Right kidney (tissue), 1 donor: ENCODE measurements around the gene CRYBG1.

ENCODE experiments used
- DNase-seq: peaks from one replicate; pipeline ENCODE4 v3.0.0-alpha.2; 2016

CRYBG1 gene

DNA sequence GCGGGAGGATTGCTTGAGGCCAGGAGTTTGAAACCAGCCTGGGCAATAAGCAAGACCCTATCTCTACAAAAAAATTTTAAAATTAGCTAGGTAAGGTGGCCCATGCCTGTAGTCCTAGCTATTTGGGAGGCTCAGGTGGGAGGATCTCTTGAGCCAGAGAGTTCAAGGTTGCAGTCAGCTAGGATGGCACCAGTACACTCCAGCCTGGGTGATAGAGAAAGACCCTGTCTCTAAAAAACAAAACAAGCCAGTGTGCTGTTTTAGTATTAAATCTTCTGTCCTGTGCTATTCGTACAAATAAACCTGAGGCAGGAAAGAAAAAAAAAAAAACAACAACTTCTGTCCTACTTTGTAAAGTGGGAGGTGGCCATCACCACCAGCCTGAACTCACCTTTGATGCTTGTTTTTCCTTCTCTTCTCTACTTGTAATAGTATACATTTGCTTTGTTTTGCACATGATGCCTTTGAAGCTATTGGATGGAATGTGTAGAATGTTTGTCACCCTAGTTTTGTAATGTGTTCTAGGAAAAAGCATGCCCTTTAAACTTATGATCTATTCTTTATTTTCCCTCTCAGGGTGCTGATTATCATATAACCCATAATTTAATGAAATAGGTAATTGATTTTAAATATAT lies 102.5 kb downstream of the CRYBG1 start:
- DNase-seq, result no peak

DNA sequence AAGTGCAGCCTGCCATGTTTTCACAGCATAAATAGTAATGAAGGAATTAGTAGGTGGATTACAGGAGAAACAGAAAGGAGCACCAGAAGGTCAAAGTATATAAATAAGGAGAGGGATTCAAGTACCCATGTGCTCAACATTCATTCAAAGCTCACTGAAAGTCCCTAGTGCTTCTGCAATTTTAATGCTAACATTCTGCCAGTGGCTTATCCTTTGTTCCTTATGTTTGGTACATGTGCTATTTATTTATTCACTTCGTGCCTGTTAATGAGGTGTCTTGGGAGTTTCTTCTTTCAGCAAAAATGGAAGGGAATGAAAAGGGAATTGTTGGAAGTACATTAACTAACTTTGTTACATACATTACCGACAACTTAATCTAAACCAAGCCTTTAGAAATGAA lies 105.7 kb downstream of the CRYBG1 start:
- no peak for DNase-seq

DNA sequence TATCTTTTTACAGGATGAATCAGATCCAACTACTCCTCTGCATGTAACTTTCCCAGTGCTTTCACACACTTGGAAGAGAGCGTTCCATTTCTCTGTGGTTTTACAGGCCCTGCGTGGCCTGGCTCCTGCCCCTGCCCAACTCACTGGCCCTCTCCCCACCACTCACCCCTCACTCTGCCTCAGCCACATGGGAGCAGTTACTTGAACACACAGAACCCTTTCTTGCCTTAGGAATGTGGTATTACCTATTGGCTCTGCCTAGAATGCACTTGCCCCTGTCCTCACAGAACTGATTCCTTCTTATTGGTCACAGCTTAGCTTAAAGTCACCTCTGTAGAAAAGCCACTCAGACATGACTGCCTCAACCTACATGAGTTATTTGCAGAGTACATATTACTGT lies 108.4 kb downstream of the CRYBG1 start:
- no peak for DNase-seq

DNA sequence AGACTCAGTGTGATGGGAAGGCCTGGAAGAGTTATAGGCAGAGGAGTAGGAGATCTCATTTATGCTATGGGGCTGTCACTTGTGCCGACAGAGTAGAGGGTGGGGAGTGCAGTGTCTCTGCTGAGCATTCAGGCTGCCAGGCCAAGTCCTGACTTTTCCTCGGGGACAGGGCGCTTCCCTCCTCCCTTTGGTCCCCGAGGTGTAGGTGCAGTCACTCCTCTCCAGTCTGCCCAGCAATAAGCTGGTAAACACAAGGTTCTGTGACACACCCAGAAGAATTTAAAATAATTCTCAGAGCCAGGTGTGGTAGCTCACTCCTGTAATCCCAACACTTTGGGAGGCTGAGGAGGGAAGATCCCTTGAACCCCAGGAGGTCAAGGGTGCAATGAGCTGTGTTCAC lies 109.4 kb downstream of the CRYBG1 start:
- DNase-seq, result no peak

DNA sequence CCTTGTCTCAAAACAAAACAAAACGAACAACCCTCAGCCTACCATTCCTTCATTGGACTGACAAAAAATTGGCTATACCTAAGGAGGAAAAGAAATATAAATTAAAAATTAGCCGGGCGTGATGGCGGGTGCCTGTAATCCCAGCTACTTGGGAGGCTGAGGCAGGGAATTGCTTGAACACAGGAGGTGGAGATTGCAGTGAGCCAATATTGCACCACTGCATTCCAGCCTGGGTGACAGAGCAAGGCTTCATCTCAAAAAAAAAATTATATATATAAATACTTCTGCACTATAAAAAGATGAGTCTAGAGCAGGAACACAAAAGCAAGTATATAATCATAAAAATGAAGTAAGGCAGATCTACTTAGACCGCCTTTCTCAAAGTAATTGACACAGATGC lies 109.8 kb downstream of the CRYBG1 start:
- DNase-seq, result no peak

DNA sequence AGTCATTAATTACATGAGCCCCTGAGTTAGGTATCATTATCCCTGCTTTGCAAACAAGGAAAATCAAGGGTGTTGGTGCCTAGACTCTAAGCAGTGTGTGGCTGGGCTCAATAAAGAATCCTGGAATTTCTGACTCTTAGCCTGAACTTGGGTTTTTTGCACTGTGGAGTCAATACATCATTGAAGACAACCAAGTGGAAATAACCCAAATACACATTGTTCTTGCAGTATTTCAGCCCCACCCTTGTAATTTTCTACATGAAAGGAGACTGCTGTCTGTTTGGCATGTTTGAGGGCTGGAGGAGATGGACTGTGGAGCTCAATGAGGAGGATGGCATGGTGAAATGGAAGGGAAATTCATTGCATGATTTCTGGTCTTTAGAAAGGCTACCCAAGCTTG lies 110.3 kb downstream of the CRYBG1 start:
- DNase-seq, result no peak

DNA sequence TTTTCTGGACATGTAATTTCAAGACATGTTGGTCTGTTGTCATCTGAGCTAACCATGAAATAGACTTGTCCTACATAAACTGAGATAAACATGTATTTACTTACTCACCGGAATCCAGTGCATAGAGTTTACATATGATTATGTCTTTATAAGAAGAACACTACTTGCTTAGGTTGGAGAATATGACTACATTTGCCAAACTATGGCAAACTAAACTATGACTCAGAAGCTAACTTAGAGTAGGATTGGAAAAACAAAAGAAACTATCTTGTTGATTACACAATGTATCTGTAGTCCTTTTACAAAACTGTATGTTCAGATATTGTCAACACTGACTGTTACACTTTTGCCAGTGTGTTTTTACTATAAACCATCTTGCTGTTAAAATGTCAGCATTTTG lies 113.3 kb downstream of the CRYBG1 start:
- no peak for DNase-seq

DNA sequence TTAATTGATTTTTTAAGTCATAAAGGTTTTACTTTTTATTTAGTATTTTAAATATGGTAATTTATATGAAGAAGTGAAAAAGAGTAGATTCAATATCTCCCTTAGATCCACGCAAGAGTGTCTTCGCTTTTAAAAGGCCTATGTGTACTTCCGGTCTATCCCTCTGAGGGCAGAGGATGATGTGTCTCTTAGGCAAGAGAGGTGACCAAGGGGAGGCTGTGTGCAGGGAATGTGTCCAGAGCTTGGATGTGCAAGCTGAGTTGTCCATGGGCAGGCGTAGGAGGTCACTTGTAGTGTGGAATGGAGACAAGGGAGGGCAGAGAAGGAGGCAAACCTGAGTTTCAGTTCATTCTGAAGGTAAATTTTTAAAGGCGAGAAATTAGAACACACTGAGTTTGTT lies 113.9 kb downstream of the CRYBG1 start:
- DNase-seq, result no peak

DNA sequence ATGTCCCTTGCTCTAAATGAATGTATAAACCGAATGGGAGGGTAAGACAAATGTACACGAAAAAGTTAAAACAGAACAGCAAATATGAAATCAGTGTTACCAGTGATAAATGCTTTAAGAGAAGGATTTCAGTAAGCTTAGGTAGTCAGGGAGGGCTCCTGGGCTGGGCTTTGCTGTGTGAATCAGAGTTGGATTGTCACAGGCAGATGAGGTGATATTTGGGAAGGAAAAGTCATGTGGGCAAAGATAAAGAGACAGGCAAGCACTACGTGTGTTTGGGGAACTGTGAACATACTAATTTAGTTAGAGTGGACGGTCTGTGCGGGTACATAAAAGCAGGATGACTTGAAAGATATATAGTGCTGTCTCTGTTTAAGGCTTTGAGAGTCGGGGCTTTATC lies 114.8 kb downstream of the CRYBG1 start:
- no peak for DNase-seq

DNA sequence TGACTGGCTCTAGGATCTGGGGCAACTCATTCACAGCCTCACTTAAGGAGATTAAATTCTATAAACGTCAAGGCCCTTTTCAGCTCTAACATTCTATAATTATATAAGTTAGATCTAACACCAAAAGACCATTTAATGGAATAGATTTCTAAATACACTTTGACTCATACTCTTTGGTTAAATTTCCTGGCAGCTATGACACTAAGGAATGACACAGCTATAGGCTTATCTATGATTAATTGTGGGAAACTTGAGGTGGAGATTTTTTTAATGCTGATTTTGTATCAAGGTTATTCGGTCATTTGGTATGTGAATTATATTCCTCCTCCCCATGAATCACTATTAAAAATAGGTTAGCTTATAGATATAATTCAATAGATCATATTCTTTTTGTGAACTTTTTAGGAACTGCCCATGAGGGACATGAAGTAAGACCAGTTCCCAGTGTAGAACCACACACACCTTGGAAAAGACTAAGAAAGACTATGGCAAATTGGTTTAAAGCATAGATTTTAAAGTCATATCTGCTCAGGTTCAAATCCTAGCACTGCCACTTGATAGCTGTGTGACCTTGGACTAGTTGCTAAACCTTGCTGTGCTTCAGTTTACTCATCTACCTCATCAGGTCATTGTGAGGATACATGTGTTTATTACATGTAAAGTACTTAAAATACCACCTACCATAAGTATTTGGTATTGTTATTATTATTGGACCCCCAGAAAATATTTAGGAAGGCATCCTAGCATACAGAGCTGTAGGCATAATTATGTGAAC lies 116.0 kb downstream of the CRYBG1 start:
- DNase-seq, result no peak

DNA sequence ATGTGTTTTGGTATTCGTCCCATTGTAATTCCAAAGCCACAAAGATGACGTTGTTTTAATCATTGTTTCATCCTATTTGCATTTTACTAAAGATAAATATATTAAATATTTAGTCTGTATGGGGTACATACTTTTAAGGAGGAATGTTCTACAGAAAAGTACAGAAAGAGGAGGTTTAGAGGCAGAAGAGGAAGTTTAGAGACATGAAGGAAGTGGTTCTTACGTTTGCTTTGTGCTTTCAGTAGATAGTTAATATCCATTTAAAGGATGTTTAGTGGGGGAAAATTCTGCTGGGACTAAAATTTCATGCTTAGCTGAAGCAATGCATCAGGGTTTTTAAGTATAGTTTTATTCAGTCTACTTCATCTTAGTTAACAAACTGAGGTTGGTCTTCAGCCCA lies 116.6 kb downstream of the CRYBG1 start:
- DNase-seq, result no peak

DNA sequence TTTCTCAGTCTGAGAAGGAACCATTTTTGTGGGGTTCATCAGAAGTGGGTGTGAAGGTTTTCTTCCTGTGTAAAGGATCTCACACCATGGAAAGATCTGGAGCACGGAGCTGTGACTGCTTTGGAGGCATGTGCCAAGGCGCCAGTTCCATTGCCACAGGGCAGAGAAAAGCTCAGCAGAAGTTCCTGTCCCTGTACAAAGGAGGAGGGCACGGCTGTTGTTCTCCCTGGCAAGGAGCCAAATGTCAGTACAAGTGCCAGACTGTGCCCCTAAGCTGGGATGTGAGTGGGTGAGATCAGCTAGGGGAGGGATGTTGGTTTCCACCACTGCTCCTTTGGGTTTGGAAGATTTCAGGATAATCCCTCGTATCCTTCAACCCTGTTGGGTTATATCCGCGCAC lies 117.3 kb downstream of the CRYBG1 start:
- DNase-seq, result no peak

DNA sequence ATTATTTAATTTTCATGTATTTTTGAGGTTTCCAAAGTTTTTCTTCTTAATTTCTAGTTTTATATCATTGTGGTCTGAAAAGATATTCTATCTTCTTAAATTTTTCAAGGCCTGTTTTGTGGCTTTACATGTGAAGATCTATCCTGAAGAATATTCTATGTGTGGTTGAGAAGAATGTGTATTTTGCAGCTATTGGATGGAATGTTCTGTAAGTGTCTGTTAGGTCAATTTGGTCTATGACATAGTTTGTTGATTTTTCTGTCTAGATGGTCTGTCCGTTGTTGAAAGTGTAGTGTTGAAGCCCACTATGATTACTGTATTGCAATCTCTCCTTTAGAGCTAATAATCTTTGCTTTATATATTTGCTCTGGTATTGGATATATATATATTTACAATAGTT lies 125.7 kb downstream of the CRYBG1 start:
- DNase-seq, result no peak

DNA sequence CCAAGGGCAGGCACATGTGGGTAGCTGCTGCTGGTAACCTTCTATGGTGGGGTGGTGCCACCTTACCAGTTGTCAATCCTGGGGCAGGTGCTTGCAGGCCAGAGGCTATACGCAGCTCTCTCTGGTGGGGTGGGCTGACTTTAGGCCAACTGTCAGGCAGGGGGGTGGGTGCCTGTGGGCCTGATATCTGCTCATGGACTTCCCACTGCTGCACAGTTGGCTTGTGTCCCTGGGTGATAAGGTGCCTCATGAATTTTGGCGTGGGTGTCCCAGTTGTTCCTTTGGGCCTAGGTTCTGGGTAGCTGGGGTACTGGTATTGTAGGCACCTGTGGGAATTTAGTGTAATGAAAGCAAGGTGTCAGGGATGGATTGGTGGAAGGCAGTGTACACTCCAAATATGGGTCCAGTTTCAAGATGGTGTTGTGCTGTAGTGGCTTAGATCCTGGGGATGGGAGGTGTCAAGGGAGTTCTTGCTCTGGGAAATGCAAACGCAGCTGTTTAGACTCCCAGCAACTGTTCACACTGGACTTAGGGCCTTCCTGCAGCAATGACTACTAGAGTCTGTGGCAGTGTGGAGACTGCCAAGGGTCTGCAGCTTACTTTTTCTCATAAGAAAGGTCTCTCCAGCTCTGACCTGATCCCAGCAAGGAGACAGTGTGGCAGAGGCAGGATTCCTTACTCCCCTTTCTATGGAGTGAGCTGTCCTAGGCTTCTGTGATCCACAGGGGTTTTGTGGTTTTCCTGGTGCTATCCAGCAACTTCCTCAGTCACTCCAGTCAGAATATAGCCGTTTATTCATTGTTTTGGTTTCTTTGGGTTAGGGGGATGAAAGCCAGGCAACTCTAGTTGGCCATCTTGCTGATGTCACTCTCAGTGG lies 128.2 kb downstream of the CRYBG1 start:
- no peak for DNase-seq

DNA sequence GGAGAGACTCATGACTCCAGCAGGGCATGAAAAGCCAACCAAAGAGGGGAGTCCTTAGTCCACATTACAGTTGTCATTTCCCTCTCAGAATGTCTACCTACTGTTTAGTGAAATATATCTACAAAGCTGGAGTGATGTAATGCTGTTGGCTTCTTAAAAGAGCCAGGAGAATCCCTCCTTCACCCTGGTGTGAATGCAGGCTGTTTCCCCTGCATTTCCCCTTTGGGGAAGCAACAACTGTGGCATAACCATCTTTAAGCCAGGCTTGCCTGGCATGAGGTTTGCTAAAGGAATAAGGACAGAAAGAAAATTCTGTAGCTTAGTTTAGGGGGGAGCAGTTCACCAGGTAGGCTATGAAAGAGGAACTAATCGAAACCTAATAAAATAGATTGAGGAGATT lies 129.5 kb downstream of the CRYBG1 start:
- no peak for DNase-seq

DNA sequence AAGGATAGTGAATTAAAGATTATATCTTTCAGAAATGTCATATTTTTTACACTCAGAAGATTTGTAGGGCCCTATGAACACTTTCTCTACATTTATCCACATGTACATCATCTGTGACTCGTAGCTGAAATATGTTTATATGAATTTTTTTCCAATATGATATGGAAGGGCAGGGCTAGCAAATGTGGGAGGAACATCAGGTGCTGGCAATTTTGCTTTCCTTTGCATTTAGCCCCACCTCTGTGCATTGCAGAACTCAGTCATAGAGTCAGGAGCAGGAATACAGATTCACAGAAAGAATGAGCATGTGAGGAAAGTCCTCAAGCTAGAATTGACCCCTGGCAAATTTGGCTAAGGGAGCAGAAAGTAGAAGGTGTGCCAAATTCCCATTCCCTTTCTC lies 129.9 kb downstream of the CRYBG1 start:
- no peak for DNase-seq

DNA sequence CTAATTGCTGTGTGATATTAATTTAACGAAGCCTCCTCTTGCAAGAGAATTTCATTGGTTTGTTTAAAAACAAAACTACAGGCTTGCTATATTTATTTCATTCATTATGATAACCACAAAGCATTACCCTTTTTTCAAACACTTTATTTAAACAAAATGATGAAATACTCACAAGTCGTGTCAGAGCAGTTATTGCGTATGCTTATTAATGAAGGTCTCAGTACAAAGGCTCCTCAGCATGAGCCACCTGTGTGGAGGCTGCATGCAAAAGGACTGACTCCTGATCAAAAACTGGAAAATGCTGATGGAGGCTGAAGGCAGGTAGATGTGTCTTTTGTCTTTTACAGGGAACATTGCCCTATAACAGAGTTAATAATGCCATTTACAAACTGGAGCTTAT lies 130.5 kb downstream of the CRYBG1 start:
- no peak for DNase-seq

DNA sequence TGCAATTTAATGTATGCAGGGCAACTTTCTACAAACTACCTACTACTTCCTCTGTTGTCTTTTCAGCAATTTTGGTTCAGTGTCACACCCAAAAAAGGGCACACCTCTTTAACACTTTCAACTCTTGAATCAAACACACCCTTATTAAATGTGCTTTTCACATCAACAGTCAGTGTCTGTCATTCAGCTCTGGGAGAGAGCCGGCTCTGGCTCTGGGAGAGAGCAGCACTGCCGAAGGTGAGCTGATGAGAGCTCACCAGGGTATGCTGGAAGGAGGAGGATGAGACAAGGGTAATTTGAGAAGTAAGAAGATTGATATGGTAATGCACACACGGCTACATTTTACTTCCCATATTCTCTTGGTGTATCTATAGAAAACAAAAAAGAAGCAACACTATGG lies 134.5 kb downstream of the CRYBG1 start:
- DNase-seq, result no peak

DNA sequence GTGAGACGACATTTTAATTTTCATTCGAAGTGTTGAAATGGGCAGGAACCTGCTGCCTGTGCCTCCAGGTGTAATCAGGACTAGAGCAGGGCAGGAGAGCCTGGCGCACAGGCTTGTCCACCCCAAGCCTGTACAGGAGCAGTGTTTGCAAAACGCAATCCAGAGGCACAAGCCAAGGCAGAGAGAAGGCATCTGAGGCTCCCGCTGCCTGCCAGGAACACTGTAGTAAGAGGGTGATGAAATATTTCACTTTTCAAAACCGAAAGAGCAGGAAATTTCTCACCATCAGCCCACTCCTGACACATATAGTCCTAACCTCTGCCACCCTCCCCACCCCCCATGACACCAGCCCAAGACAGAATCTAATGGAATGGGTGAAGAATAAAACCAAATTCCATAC lies 136.3 kb downstream of the CRYBG1 start:
- no peak for DNase-seq

DNA sequence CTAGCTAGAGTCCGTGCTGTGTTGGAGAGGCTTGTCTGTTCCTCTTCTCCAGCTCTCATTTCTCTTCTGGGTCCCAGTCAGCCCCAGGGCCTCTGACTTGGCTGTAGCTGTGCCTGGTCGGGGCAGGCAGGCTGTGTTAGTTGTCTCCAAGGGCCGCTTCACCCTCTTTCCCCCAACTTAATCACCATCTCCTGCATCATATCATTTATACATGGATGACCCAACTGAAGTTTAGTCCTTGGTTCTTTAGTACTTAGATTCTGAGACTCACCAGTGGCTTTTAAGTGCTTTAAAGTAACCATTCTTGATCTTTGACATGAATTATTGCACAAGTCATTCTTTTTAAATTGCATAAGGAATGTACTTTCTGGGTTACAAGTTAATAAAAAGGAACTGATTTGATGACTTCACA lies 141.4 kb downstream of the CRYBG1 start:
- no peak for DNase-seq

DNA sequence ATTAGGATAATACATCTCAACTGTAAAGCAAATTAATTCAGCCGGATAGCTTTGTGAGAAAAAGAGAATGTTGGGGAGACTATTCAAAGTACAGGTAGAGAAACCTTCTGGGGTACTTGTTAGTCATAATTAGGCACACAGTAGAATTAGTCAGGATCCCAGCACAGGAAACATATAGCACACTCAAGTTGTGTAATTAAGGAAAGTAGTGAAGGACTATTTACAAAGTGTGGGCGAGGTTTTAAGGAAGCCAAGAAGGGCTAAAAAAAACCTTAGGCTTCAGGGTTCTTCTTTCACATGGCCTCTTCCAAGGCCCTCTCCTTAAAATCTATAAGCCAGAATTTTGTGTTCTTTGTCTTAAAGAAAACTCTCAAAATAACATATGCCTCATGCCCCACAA lies 142.0 kb downstream of the CRYBG1 start:
- DNase-seq, result no peak

DNA sequence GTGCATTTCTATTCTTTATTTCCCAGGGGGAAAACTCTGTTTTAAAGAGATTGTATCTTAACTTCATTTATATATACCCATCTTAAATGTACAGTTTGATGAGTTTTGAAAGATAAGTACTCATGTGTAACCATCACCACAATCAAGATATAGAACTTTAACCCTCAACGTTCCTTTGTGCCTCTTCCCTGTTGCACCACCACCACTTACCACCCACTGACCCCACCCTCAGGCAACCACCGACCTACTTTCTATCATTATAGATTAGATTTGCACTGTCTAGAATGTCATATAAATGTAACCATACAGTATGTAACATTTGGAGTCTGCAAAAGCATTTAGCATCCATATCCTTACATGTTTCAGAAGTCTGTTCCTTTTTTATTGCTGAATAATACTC lies 147.8 kb downstream of the CRYBG1 start:
- DNase-seq, result no peak

DNA sequence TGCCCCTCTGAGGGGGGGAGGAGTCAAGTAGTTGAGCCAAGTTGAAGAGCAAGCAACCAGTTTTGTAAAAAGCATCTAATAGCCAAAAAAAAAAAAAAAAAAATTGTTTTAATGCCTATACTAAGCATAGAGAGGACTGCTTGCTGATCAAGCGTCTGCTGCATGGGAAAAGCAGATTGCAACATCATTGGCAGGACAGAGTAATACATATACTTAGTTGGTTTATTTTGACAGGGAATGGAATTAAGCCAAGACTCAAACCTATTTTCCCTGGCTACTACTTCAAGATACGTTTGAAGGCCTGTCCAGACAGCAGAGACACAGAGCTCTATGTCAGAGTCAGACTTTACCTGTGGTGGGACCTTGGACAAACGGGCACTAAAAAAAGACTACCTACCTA lies 148.3 kb downstream of the CRYBG1 start:
- no peak for DNase-seq
